Transverse colon (tissue), 4 donors: ENCODE measurements around the gene POLR2E.

ENCODE experiments used
- EP300 ChIP-seq: sonication (generic); formaldehyde crosslinking; IDR thresholded peaks from one replicate; pipeline ENCODE4 v1.6.1; 2017; ENCODE audit warnings: antibody characterized with exemption, low read depth
- POLR2AphosphoS5 ChIP-seq, 3 donors: sonication (generic); formaldehyde crosslinking; IDR thresholded peaks; one replicate each; pipeline ENCODE4 v1.6.1; 2016; ENCODE audit warnings: antibody characterized with exemption in 3 of 3
- TF ChIP-seq, protein P1 (sequence below), 5 experiments: fragments of 200-600 bp in 3 of 5; fragments of 450-650 bp in 2 of 5; sonication (generic) in 3 of 5; IDR thresholded peaks; 1 replicate in 2 of 5; 2 replicates in 3 of 5; pipeline ENCODE4 v1.5.1; 2016 to 2017; ENCODE audit warnings: antibody characterized with exemption in 5 of 5, inconsistent platforms in 3 of 5, mild to moderate bottlenecking in 2 of 5, moderate library complexity in 1 of 5

DNA sequence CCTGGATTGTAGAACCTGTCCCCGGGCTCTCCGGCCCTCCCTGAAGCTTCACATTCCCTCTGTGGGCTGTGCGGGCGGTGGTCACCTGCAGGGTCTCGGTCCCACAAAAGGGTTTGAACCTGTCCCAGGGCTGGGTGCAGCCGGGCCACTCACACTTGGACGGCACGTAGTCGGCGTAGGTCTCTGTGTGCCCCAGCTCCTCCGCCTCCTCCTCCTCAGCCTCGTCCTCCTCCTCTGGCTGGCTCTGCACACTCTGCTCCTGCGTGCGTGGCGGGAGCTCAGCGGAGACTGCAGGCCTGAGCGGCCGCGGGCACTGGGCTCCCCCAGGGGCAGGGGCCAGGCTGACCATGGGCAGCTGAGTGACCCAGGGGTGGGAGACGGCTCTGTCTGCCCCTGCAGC is 28.2 kb upstream of the POLR2E start:
- TF ChIP-seq, protein P1, sequence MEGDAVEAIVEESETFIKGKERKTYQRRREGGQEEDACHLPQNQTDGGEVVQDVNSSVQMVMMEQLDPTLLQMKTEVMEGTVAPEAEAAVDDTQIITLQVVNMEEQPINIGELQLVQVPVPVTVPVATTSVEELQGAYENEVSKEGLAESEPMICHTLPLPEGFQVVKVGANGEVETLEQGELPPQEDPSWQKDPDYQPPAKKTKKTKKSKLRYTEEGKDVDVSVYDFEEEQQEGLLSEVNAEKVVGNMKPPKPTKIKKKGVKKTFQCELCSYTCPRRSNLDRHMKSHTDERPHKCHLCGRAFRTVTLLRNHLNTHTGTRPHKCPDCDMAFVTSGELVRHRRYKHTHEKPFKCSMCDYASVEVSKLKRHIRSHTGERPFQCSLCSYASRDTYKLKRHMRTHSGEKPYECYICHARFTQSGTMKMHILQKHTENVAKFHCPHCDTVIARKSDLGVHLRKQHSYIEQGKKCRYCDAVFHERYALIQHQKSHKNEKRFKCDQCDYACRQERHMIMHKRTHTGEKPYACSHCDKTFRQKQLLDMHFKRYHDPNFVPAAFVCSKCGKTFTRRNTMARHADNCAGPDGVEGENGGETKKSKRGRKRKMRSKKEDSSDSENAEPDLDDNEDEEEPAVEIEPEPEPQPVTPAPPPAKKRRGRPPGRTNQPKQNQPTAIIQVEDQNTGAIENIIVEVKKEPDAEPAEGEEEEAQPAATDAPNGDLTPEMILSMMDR (IDR thresholded peaks at IDR 0.05): no peak
- no peak for TF ChIP-seq EP300
- TF ChIP-seq POLR2AphosphoS5 (IDR thresholded peaks at IDR 0.05): no peak
